ENCODE measurements around the gene ONECUT2. TPM values are rescaled to one million over a fixed set of nuclear protein-coding genes. Genes with fewer than 3 reads are reported as not detected.

The ONECUT2 gene
- total RNA-seq, 4 donors from 2014 or later, result 0.07 TPM; not detected in 3

- no peak for DNase-seq
- Histone ChIP-seq H3K27ac (no peak overlapping the region), H3K4me3 (no peak overlapping the region), H3K4me1 (peaks cover 0 to 5% of the 10 kb centered on the region in 2 donors), H3K27me3 (peaks cover 0 to 37% of the 10 kb centered on the region in 2 donors), H3K9me3 (no peaks in the 10 kb centered on the region), H3K36me3 (no peaks in the 10 kb centered on the region)
- TF ChIP-seq POLR2A (IDR thresholded peaks at IDR 0.05) (no peak), CTCF (IDR thresholded peaks at IDR 0.05) (no peak)
- intact Hi-C loops (cut with DNase I; ENCODE audit: low total_unique reads), result no loop called here
Observed at GRCh38 chr18:57445488-57446319, 10.5 kb downstream of the ONECUT2 start.

GRCh38 chr18:57446322-57446721, 11.1 kb downstream of the ONECUT2 start:
- Histone ChIP-seq H3K4me1 (no peaks in the 10 kb centered on the region), H3K36me3 (no peaks in the 10 kb centered on the region), H3K27me3 (peaks cover 0 to 32% of the 10 kb centered on the region in 2 donors), H3K27ac (no peak overlapping the region), H3K9me3 (no peaks in the 10 kb centered on the region), H3K4me3 (no peak overlapping the region)
- TF ChIP-seq POLR2A (IDR thresholded peaks at IDR 0.05), result no peak
- TF ChIP-seq CTCF (IDR thresholded peaks at IDR 0.05), result no peak
- no peak for DNase-seq
- intact Hi-C loops (cut with DNase I; ENCODE audit: low total_unique reads), result no loop called here

GRCh38 chr18:57447154-57447621, 12.0 kb downstream of the ONECUT2 start:
- no peaks in the 10 kb centered on the region for H3K4me1 ChIP-seq
- H3K27me3 ChIP-seq, result peaks cover 0 to 23% of the 10 kb centered on the region in 2 donors
- DNase-seq, result no peak
- intact Hi-C loops (cut with DNase I; ENCODE audit: low total_unique reads), result no loop called here
- no peaks in the 10 kb centered on the region for H3K9me3 ChIP-seq
- H3K27ac ChIP-seq, result no peak overlapping the region
- no peak for TF ChIP-seq POLR2A (IDR thresholded peaks at IDR 0.05)
- no peak for TF ChIP-seq CTCF (IDR thresholded peaks at IDR 0.05)
- no peaks in the 10 kb centered on the region for H3K36me3 ChIP-seq
- H3K4me3 ChIP-seq, result no peak overlapping the region

GRCh38 chr18:57455576-57456129, 20.5 kb downstream of the ONECUT2 start:
- no peaks in the 10 kb centered on the region for H3K9me3 ChIP-seq
- no peaks in the 10 kb centered on the region for H3K27me3 ChIP-seq
- H3K36me3 ChIP-seq, result no peaks in the 10 kb centered on the region
- H3K4me3 ChIP-seq, result no peak overlapping the region
- no peaks in the 10 kb centered on the region for H3K4me1 ChIP-seq
- TF ChIP-seq POLR2A (IDR thresholded peaks at IDR 0.05) (no peak), CTCF (IDR thresholded peaks at IDR 0.05) (no peak)
- no peak for DNase-seq
- no peak overlapping the region for H3K27ac ChIP-seq
- intact Hi-C loops (cut with DNase I; ENCODE audit: low total_unique reads), result no loop called here

GRCh38 chr18:57461652-57462269, 26.6 kb downstream of the ONECUT2 start:
- Histone ChIP-seq H3K27ac (no peak overlapping the region), H3K27me3 (no peaks in the 10 kb centered on the region), H3K9me3 (no peaks in the 10 kb centered on the region), H3K36me3 (no peaks in the 10 kb centered on the region), H3K4me3 (no peak overlapping the region), H3K4me1 (no peaks in the 10 kb centered on the region)
- no peak for DNase-seq
- TF ChIP-seq CTCF (IDR thresholded peaks at IDR 0.05) (no peak), POLR2A (IDR thresholded peaks at IDR 0.05) (no peak)
- intact Hi-C loops (cut with DNase I; ENCODE audit: low total_unique reads), result no loop called here

Measured in uterus (tissue), 4 donors.